ENCODE results near the gene HAS3. TPM values are rescaled to one million over a fixed set of nuclear protein-coding genes. Genes with fewer than 3 reads are reported as not detected.
"Not testable (repeated sequence)": the region's sequence is repeated elsewhere in the genome, so short reads cannot be mapped to it uniquely, and the experiment has no call there.

Gene HAS3
- polyA plus RNA-seq, 1 donor (not counting 4 experiments of a cell fraction or from before 2014, with no cell fraction given): 132 TPM

DNA sequence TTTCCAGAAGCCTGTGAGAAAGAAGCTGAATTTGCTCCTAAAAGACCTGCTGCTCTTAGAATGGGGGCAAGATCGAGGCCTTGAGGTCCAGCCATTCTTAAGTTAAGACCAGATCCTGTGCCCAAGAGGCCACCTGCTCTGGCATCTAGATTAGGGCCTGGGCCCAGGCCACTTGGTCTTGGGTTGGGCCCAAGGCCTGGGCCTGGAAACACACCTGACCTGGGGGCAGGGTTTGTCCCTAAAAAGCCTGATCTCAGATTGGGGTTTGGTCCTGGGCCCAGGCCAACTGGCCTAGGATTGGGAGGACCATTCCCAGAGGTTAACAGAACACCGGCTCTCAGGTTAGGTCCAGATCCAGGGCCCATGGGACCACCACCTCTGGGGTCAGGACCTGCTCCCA, 14.1 kb downstream of the HAS3 start:
- Histone ChIP-seq H2AFZ (ENCODE audit: control insufficient read depth, low read length) (no peak overlapping the region), H3K4me3 (ENCODE audit: control insufficient read depth in 2 of 3, extremely low read depth in 1 of 3, insufficient read depth in 2 of 3, low read depth in 1 of 3, low read length in 3 of 3) (no peak overlapping the region), H3K9me3 (ENCODE audit: control insufficient read depth, low read depth, low read length) (no peaks in the 10 kb centered on the region), H4K20me1 (ENCODE audit: control insufficient read depth, extremely low read depth, insufficient read depth, low read length) (peaks cover 24% of the 10 kb centered on the region), H3K79me2 (ENCODE audit: control insufficient read depth, insufficient read depth, low read length) (peaks cover 10% of the 10 kb centered on the region), H3K36me3 (ENCODE audit: control insufficient read depth in 2 of 2, extremely low read depth in 1 of 2, insufficient read depth in 2 of 2, low read length in 2 of 2) (peaks cover 26 to 29% of the 10 kb centered on the region in 2 experiments), H3K4me1 (ENCODE audit: control insufficient read depth, extremely low read depth, insufficient read depth, low read length) (no peaks in the 10 kb centered on the region), H3K27me3 (ENCODE audit: control insufficient read depth, extremely low read depth, insufficient read depth, low read length) (no peaks in the 10 kb centered on the region), H3K9me1 (ENCODE audit: control insufficient read depth, extremely low read depth, insufficient read depth, low read length) (no peaks in the 10 kb centered on the region), H3K27ac (ENCODE audit: control insufficient read depth, insufficient read depth, low read length) (no peak overlapping the region), H3K9ac (ENCODE audit: control insufficient read depth, extremely low read depth, insufficient read depth, low read length) (no peak overlapping the region), H3K4me2 (ENCODE audit: control insufficient read depth, extremely low read depth, insufficient read depth, low read depth, low read length) (no peak overlapping the region)
- dilution Hi-C loops (cut with MboI; ENCODE audit: extremely low pct_ligation_motif_present, low sequenced_read_pairs): no loop called here
- TF ChIP-seq EZH2 (IDR thresholded peaks at IDR 0.05; ENCODE audit: low read length): no peak
- no peak for DNase-seq (ENCODE audit: low read depth, low spot score)
- no peak for FAIRE-seq

- dilution Hi-C loops (cut with MboI; ENCODE audit: extremely low pct_ligation_motif_present, low sequenced_read_pairs): no loop called here
- H3K36me3 ChIP-seq (ENCODE audit: control insufficient read depth in 2 of 2, extremely low read depth in 1 of 2, insufficient read depth in 2 of 2, low read length in 2 of 2): peaks cover 20 to 23% of the 10 kb centered on the region in 2 experiments
- H3K27ac ChIP-seq (ENCODE audit: control insufficient read depth, insufficient read depth, low read length): no peak overlapping the region
- no peak overlapping the region for H3K9ac ChIP-seq (ENCODE audit: control insufficient read depth, extremely low read depth, insufficient read depth, low read length)
- H3K27me3 ChIP-seq (ENCODE audit: control insufficient read depth, extremely low read depth, insufficient read depth, low read length): no peaks in the 10 kb centered on the region
- no peak overlapping the region for H3K4me3 ChIP-seq (ENCODE audit: control insufficient read depth in 2 of 3, extremely low read depth in 1 of 3, insufficient read depth in 2 of 3, low read depth in 1 of 3, low read length in 3 of 3)
- H3K9me1 ChIP-seq (ENCODE audit: control insufficient read depth, extremely low read depth, insufficient read depth, low read length): no peaks in the 10 kb centered on the region
- H4K20me1 ChIP-seq (ENCODE audit: control insufficient read depth, extremely low read depth, insufficient read depth, low read length): peaks cover 19% of the 10 kb centered on the region
- H3K4me1 ChIP-seq (ENCODE audit: control insufficient read depth, extremely low read depth, insufficient read depth, low read length): no peaks in the 10 kb centered on the region
- no peak overlapping the region for H2AFZ ChIP-seq (ENCODE audit: control insufficient read depth, low read length)
- DNase-seq (ENCODE audit: low read depth, low spot score) (no peak), FAIRE-seq (no peak)
- H3K9me3 ChIP-seq (ENCODE audit: control insufficient read depth, low read depth, low read length): no peaks in the 10 kb centered on the region
- no peak overlapping the region for H3K4me2 ChIP-seq (ENCODE audit: control insufficient read depth, extremely low read depth, insufficient read depth, low read depth, low read length)
- TF ChIP-seq EZH2 (IDR thresholded peaks at IDR 0.05; ENCODE audit: low read length): no peak
- TF ChIP-seq, protein P1, sequence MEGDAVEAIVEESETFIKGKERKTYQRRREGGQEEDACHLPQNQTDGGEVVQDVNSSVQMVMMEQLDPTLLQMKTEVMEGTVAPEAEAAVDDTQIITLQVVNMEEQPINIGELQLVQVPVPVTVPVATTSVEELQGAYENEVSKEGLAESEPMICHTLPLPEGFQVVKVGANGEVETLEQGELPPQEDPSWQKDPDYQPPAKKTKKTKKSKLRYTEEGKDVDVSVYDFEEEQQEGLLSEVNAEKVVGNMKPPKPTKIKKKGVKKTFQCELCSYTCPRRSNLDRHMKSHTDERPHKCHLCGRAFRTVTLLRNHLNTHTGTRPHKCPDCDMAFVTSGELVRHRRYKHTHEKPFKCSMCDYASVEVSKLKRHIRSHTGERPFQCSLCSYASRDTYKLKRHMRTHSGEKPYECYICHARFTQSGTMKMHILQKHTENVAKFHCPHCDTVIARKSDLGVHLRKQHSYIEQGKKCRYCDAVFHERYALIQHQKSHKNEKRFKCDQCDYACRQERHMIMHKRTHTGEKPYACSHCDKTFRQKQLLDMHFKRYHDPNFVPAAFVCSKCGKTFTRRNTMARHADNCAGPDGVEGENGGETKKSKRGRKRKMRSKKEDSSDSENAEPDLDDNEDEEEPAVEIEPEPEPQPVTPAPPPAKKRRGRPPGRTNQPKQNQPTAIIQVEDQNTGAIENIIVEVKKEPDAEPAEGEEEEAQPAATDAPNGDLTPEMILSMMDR (optimal IDR thresholded peaks at IDR 0.05 in 1 of 3, IDR thresholded peaks at IDR 0.05 in 1 of 3, conservative IDR thresholded peaks at IDR 0.05 in 1 of 3; ENCODE audit: extremely low read depth in 1 of 3, insufficient read depth in 2 of 3, low read length in 3 of 3): no peak
- peaks cover 6% of the 10 kb centered on the region for H3K79me2 ChIP-seq (ENCODE audit: control insufficient read depth, insufficient read depth, low read length)
These were observed 14.7 kb downstream of the HAS3 start for GRCh38 chr16:69120096-69120664.

GRCh38 chr16:69123910-69124309, 18.5 kb downstream of the HAS3 start:
- H3K4me3 ChIP-seq (ENCODE audit: control insufficient read depth in 2 of 3, extremely low read depth in 1 of 3, insufficient read depth in 2 of 3, low read depth in 1 of 3, low read length in 3 of 3): no peak overlapping the region
- TF ChIP-seq EZH2 (IDR thresholded peaks at IDR 0.05; ENCODE audit: low read length): no peak
- TF ChIP-seq, protein P1 (optimal IDR thresholded peaks at IDR 0.05 in 1 of 3, IDR thresholded peaks at IDR 0.05 in 1 of 3, conservative IDR thresholded peaks at IDR 0.05 in 1 of 3; ENCODE audit: extremely low read depth in 1 of 3, insufficient read depth in 2 of 3, low read length in 3 of 3): peak; percentile 15 to 63 (median 43)
- peaks cover 6% of the 10 kb centered on the region for H4K20me1 ChIP-seq (ENCODE audit: control insufficient read depth, extremely low read depth, insufficient read depth, low read length)
- no peak overlapping the region for H3K9ac ChIP-seq (ENCODE audit: control insufficient read depth, extremely low read depth, insufficient read depth, low read length)
- H3K27ac ChIP-seq (ENCODE audit: control insufficient read depth, insufficient read depth, low read length): no peak overlapping the region
- DNase-seq (ENCODE audit: low read depth, low spot score): no peak
- peaks cover 36% of the 10 kb centered on the region for H3K79me2 ChIP-seq (ENCODE audit: control insufficient read depth, insufficient read depth, low read length)
- H3K4me2 ChIP-seq (ENCODE audit: control insufficient read depth, extremely low read depth, insufficient read depth, low read depth, low read length): no peak overlapping the region
- peaks cover 5% of the 10 kb centered on the region in 2 experiments for H3K36me3 ChIP-seq (ENCODE audit: control insufficient read depth in 2 of 2, extremely low read depth in 1 of 2, insufficient read depth in 2 of 2, low read length in 2 of 2)
- FAIRE-seq: peak; percentile 76
- H3K9me3 ChIP-seq (ENCODE audit: control insufficient read depth, low read depth, low read length): no peaks in the 10 kb centered on the region
- dilution Hi-C loops (cut with MboI; ENCODE audit: extremely low pct_ligation_motif_present, low sequenced_read_pairs): no loop called here
- no peak overlapping the region for H2AFZ ChIP-seq (ENCODE audit: control insufficient read depth, low read length)
- no peaks in the 10 kb centered on the region for H3K27me3 ChIP-seq (ENCODE audit: control insufficient read depth, extremely low read depth, insufficient read depth, low read length)
- no peaks in the 10 kb centered on the region for H3K4me1 ChIP-seq (ENCODE audit: control insufficient read depth, extremely low read depth, insufficient read depth, low read length)
- no peaks in the 10 kb centered on the region for H3K9me1 ChIP-seq (ENCODE audit: control insufficient read depth, extremely low read depth, insufficient read depth, low read length)

- dilution Hi-C loops (cut with MboI; ENCODE audit: extremely low pct_ligation_motif_present, low sequenced_read_pairs); H3K4me2 ChIP-seq (ENCODE audit: control insufficient read depth, extremely low read depth, insufficient read depth, low read depth, low read length); DNase-seq (ENCODE audit: low read depth, low spot score); H3K4me3 ChIP-seq (ENCODE audit: control insufficient read depth in 2 of 3, extremely low read depth in 1 of 3, insufficient read depth in 2 of 3, low read depth in 1 of 3, low read length in 3 of 3); H3K9me1 ChIP-seq (ENCODE audit: control insufficient read depth, extremely low read depth, insufficient read depth, low read length); H3K27ac ChIP-seq (ENCODE audit: control insufficient read depth, insufficient read depth, low read length); H3K9me3 ChIP-seq (ENCODE audit: control insufficient read depth, low read depth, low read length); H3K9ac ChIP-seq (ENCODE audit: control insufficient read depth, extremely low read depth, insufficient read depth, low read length); H4K20me1 ChIP-seq (ENCODE audit: control insufficient read depth, extremely low read depth, insufficient read depth, low read length); FAIRE-seq; H3K4me1 ChIP-seq (ENCODE audit: control insufficient read depth, extremely low read depth, insufficient read depth, low read length); H2AFZ ChIP-seq (ENCODE audit: control insufficient read depth, low read length); H3K36me3 ChIP-seq (ENCODE audit: control insufficient read depth in 2 of 2, extremely low read depth in 1 of 2, insufficient read depth in 2 of 2, low read length in 2 of 2); H3K27me3 ChIP-seq (ENCODE audit: control insufficient read depth, extremely low read depth, insufficient read depth, low read length): not testable (repeated sequence)
- peaks cover 39% of the 10 kb centered on the region for H3K79me2 ChIP-seq (ENCODE audit: control insufficient read depth, insufficient read depth, low read length)
These were observed 19.0 kb downstream of the HAS3 start for GRCh38 chr16:69124406-69124805.
